K562 (cell line): ENCODE measurements around the gene DOCK4. TPM values are rescaled to one million over a fixed set of nuclear protein-coding genes. Genes with fewer than 3 reads are reported as not detected.

Source experiments
- BRD9 ChIP-seq: fragments of 450-650 bp; IDR thresholded peaks from 2 replicates; pipeline ENCODE4 v1.6.1; 2018; ENCODE audit warnings: low read depth; ENCODE audit not compliant: partially characterized antibody
- DPF2 ChIP-seq: fragments of 450-650 bp; IDR thresholded peaks from 2 replicates; pipeline ENCODE4 v1.6.1; 2016
- FOXA3 ChIP-seq, 2 experiments: fragments of 450-650 bp in 1 of 2; sonication (generic) in 1 of 2; formaldehyde crosslinking; IDR thresholded peaks in 1 of 2; conservative IDR thresholded peaks in 1 of 2; 2 replicates each; pipeline versions ENCODE4 v1.4.0 to v1.8.0; 2020 to 2022; ENCODE audit warnings: mild to moderate bottlenecking in 2 of 2, missing genetic modification reagents in 1 of 2
- LCOR ChIP-seq: sonication (generic); formaldehyde crosslinking; IDR thresholded peaks from 2 replicates; pipeline ENCODE4 v1.8.0; 2022; ENCODE audit warnings: mild to moderate bottlenecking, missing genetic modification reagents
- MAFF ChIP-seq: IDR thresholded peaks from 2 replicates; pipeline ENCODE4 v1.6.1; 2012; ENCODE audit warnings: low read length, improper control_type of control experiment
- POLR3G ChIP-seq: IDR thresholded peaks from 2 replicates; pipeline ENCODE4 v1.6.1; 2011; ENCODE audit not compliant: insufficient read length, insufficient replicate concordance; ENCODE audit errors: extremely low read depth
- PPARD ChIP-seq: fragments of 250-450 bp; sonication (Bioruptor Pico); IDR thresholded peaks from 2 replicates; pipeline ENCODE4 v1.8.0; 2022; ENCODE audit warnings: inconsistent platforms, mild to moderate bottlenecking, moderate library complexity
- SRSF1 ChIP-seq: fragments of 200-400 bp; formaldehyde crosslinking; IDR thresholded peaks from 2 replicates; pipeline ENCODE4 v1.6.1; 2017; ENCODE audit warnings: mild to moderate bottlenecking, low read depth, low read length, moderate library complexity
- TBP ChIP-seq: optimal IDR thresholded peaks from 2 replicates; pipeline ENCODE3; 2011; ENCODE audit warnings: low read depth, low read length, improper control_type of control experiment
- ZNF212 ChIP-seq: fragments of 450-650 bp; formaldehyde crosslinking; IDR thresholded peaks from 2 replicates; pipeline ENCODE4 v1.4.0; 2020; ENCODE audit warnings: mild to moderate bottlenecking
- ZNF830 ChIP-seq: fragments of 250-450 bp; sonication (Bioruptor Pico); IDR thresholded peaks from 2 replicates; pipeline ENCODE4 v1.5.0; 2021; ENCODE audit warnings: mild to moderate bottlenecking
- polyA plus RNA-seq, 8 experiments: library from polyadenylated mRNA; depleted of rRNA in 4 of 8; stranded (reverse) in 5 of 8; unstranded in 3 of 8; fragments of >200 nt; fragmentation: Nextera tagmentation in 2 of 8; fragmentation: Illumina TruSeq in 1 of 8; extraction: Ambion mirVana in 2 of 8; extraction: Trizol in 1 of 8; gene quantifications; 2 replicates each; pipeline versions ENCODE4 v1.2.1 to v1.2.3, GENCODE V29; 2011 to 2014; ENCODE audit warnings: inconsistent platforms in 1 of 8, missing spikeins in 1 of 8
- total RNA-seq, 7 experiments: library from RNA; depleted of rRNA in 6 of 7; stranded (reverse); fragments of >200 nt in 6 of 7; fragmentation: Illumina TruSeq in 2 of 7; extraction: Trizol in 2 of 7; gene quantifications; 2 replicates each; pipeline versions ENCODE4 v1.2.1 to v1.2.3, GENCODE V29; 2011 to 2021; ENCODE audit warnings: low replicate concordance in 1 of 7
- TF ChIP-seq, protein P1 (sequence below), 2 experiments: fragments of 450-650 bp; formaldehyde crosslinking in 1 of 2; IDR thresholded peaks; 2 replicates each; pipeline versions ENCODE4 v1.4.0 to v1.6.1; 2014 to 2020; ENCODE audit warnings: mild to moderate bottlenecking in 2 of 2, borderline replicate concordance in 1 of 2, low read depth in 1 of 2
- TF ChIP-seq, protein P2 (sequence below): fragments of 450-650 bp; formaldehyde crosslinking; IDR thresholded peaks from 2 replicates; pipeline ENCODE4 v1.4.0; 2020; ENCODE audit warnings: mild to moderate bottlenecking, moderate library complexity
- TF ChIP-seq, protein P3 (sequence below): fragments of 450-650 bp; IDR thresholded peaks from 2 replicates; pipeline ENCODE4 v1.7.0; 2016; ENCODE audit warnings: borderline replicate concordance

The DOCK4 gene
- total and polyA plus RNA-seq, 9 of the 15 experiments (the other 6 are each of a cell fraction or from before 2014, with no cell fraction given), result 0.42 to 5.7 (median 2.3) TPM

DNA sequence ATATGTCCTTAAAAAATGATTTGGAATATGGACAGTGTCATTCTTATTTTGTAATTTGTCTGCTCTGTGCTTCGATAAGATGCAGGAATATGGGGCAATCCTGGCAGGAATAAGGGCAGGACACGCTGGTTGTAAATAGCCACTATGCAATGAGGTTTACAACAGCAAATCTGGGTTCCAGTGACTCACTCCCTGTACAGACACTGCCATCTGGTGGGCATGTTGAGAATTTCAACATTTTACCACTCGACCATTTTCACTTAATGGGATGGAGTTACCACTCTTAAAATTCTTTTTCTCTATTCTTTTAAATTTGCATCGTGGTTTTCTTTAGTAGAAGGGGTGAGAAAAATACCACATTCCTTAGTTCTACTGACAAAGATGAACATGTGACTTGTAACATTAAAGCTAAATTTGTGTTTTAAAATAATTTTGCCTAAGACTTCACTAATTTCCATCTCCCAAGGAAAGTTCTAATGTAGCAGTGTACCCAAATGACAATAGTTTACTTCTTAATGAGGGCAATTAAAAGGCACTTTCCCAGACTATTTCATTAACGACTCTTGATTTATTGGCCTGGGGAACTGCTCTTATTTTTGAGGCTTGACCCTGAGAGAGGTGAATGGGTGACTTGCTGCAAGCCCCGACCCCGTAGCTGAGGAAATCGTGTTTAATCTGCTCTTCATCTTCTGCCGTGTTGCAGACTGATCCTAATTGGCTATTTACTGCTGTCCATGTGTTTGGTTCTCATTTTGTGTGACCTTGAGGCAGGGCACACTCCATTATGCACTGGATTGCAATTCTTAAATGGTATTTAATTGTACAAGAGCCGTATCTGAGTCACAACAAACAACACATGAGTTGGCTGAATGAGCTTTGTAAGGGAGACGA lies 470.3 kb downstream of the DOCK4 start (continued):
- TF ChIP-seq, protein P1, sequence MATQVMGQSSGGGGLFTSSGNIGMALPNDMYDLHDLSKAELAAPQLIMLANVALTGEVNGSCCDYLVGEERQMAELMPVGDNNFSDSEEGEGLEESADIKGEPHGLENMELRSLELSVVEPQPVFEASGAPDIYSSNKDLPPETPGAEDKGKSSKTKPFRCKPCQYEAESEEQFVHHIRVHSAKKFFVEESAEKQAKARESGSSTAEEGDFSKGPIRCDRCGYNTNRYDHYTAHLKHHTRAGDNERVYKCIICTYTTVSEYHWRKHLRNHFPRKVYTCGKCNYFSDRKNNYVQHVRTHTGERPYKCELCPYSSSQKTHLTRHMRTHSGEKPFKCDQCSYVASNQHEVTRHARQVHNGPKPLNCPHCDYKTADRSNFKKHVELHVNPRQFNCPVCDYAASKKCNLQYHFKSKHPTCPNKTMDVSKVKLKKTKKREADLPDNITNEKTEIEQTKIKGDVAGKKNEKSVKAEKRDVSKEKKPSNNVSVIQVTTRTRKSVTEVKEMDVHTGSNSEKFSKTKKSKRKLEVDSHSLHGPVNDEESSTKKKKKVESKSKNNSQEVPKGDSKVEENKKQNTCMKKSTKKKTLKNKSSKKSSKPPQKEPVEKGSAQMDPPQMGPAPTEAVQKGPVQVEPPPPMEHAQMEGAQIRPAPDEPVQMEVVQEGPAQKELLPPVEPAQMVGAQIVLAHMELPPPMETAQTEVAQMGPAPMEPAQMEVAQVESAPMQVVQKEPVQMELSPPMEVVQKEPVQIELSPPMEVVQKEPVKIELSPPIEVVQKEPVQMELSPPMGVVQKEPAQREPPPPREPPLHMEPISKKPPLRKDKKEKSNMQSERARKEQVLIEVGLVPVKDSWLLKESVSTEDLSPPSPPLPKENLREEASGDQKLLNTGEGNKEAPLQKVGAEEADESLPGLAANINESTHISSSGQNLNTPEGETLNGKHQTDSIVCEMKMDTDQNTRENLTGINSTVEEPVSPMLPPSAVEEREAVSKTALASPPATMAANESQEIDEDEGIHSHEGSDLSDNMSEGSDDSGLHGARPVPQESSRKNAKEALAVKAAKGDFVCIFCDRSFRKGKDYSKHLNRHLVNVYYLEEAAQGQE (IDR thresholded peaks at IDR 0.05; ENCODE audit: borderline replicate concordance), result peak; percentile 93
- TF ChIP-seq, protein P1 (CRISPR knock-in tag; IDR thresholded peaks at IDR 0.05; ENCODE audit: low read depth), result no peak
- TF ChIP-seq POLR3G (no peak), DPF2 (no peak), LCOR (CRISPR knock-in tag) (peak; percentile 34; the same call in 1 of the 2 replicates), BRD9 (peak; percentile 48), PPARD (no peak), ZNF830 (no peak), SRSF1 (no peak), FOXA3 (CRISPR knock-in tag; conservative IDR thresholded peaks at IDR 0.05 in 1 of 2, IDR thresholded peaks at IDR 0.05 in 1 of 2) (0 out of 4 replicates have a peak, but pooled peaks of 1 of the 2 experiments have one; percentile 1), MAFF (no peak), ZNF212 (CRISPR knock-in tag) (no peak), TBP (no peak)
- TF ChIP-seq, protein P2, sequence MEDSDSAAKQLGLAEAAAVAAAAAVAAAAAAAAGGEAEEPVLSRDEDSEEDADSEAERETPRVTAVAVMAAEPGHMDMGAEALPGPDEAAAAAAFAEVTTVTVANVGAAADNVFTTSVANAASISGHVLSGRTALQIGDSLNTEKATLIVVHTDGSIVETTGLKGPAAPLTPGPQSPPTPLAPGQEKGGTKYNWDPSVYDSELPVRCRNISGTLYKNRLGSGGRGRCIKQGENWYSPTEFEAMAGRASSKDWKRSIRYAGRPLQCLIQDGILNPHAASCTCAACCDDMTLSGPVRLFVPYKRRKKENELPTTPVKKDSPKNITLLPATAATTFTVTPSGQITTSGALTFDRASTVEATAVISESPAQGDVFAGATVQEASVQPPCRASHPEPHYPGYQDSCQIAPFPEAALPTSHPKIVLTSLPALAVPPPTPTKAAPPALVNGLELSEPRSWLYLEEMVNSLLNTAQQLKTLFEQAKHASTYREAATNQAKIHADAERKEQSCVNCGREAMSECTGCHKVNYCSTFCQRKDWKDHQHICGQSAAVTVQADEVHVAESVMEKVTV (CRISPR knock-in tag), result peak; percentile 97
- TF ChIP-seq, protein P3, sequence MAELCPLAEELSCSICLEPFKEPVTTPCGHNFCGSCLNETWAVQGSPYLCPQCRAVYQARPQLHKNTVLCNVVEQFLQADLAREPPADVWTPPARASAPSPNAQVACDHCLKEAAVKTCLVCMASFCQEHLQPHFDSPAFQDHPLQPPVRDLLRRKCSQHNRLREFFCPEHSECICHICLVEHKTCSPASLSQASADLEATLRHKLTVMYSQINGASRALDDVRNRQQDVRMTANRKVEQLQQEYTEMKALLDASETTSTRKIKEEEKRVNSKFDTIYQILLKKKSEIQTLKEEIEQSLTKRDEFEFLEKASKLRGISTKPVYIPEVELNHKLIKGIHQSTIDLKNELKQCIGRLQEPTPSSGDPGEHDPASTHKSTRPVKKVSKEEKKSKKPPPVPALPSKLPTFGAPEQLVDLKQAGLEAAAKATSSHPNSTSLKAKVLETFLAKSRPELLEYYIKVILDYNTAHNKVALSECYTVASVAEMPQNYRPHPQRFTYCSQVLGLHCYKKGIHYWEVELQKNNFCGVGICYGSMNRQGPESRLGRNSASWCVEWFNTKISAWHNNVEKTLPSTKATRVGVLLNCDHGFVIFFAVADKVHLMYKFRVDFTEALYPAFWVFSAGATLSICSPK, result no peak
